ENCODE data around the gene PLEKHF1. TPM values are rescaled to one million over a fixed set of nuclear protein-coding genes. Genes with fewer than 3 reads are reported as not detected.
A peak's percentile ranks its signal among the peaks of the same experiment; 100 is the strongest.

The PLEKHF1 gene
- total and polyA plus RNA-seq, 2 of the 13 experiments (the other 11 are each of a cell fraction or from before 2014, with no cell fraction given), result 2.9 to 3.8 TPM

- peak within 1 kb of the TSS; percentile 90 for H3K9ac ChIP-seq (ENCODE audit: insufficient read depth, low read depth, low read length)
- intact Hi-C loops (cut with micrococcal nuclease; ENCODE audit: unreplicated experiment), result no loop called here
- ChIA-PET POLR2A (interaction anchor here (0.8 to 5.2 kb wide), 6 partner anchors 21 to 130 kb away, joined by 3 to 44 read pairs (median 6); partner anchors contain the start of genes PLEKHF1 and POP4), CTCF (ENCODE audit: low intra/inter-chr PET ratio, low total read pairs) (interaction anchor here (2.8 kb wide), 1 partner anchor 21 kb away, joined by 66 read pairs; no protein-coding TSS in a partner anchor)
- WGBS (ENCODE audit: low lambda C conversion rate), result 3% methylated on average over 6 of the region's 72 CpGs
- ATAC-seq, result peak; percentile 81
- no peaks in the 10 kb centered on the region for H3K36me3 ChIP-seq (replicated peaks in 1 of 2; ENCODE audit: control insufficient read depth in 1 of 2, insufficient read depth in 2 of 2, low read length in 2 of 2)
- H3K9me3 ChIP-seq (ENCODE audit: low read length), result no peaks in the 10 kb centered on the region
- in situ Hi-C loops (cut with HindIII; ENCODE audit: extremely low pct_ligation_motif_present, low pct_unique_long_range_greater_than_20kb), result no loop called here
- no peak for FAIRE-seq
- peak within 1 kb of the TSS; percentile 87 for H3K27ac ChIP-seq (ENCODE audit: extremely low read length, insufficient read depth, low read length)
- H2AFZ ChIP-seq (ENCODE audit: low read length), result no peak within 1 kb of the TSS
- H3K4me3 ChIP-seq (replicated peaks in 1 of 3; ENCODE audit: insufficient read depth in 1 of 3, low read depth in 2 of 3, low read length in 3 of 3), result peak within 1 kb of the TSS; percentile 77 to 96 (median 85)
- H4K20me1 ChIP-seq (ENCODE audit: insufficient read depth, low read length), result no peaks in the 10 kb centered on the region
- peak within 1 kb of the TSS; percentile 89 for H3K4me2 ChIP-seq (ENCODE audit: low read depth, low read length)
- H3K79me2 ChIP-seq (ENCODE audit: insufficient read depth, low read length), result peaks cover 9% of the 10 kb centered on the region
- no TSS peak for BruUV-seq (replicated peaks)
- H3K4me1 ChIP-seq (ENCODE audit: insufficient read depth, low read length), result peaks cover 54% of the 10 kb centered on the region
- no peaks in the 10 kb centered on the region for H3K27me3 ChIP-seq (ENCODE audit: control insufficient read depth in 1 of 2, insufficient read depth in 2 of 2, low read length in 2 of 2)
- peak; percentile 18 for DNase-seq (ENCODE audit: low spot score)
- no peak for TF ChIP-seq GTF2F1 (IDR thresholded peaks at IDR 0.05; ENCODE audit: low read length)
- TF ChIP-seq, protein P1, sequence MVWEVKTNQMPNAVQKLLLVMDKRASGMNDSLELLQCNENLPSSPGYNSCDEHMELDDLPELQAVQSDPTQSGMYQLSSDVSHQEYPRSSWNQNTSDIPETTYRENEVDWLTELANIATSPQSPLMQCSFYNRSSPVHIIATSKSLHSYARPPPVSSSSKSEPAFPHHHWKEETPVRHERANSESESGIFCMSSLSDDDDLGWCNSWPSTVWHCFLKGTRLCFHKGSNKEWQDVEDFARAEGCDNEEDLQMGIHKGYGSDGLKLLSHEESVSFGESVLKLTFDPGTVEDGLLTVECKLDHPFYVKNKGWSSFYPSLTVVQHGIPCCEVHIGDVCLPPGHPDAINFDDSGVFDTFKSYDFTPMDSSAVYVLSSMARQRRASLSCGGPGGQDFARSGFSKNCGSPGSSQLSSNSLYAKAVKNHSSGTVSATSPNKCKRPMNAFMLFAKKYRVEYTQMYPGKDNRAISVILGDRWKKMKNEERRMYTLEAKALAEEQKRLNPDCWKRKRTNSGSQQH (CRISPR knock-in tag; IDR thresholded peaks at IDR 0.05; ENCODE audit: low read depth), result 0 out of 2 replicates have a peak, but pooled peaks have one; percentile 28
- no peak for TF ChIP-seq HCFC1 (IDR thresholded peaks at IDR 0.05; ENCODE audit: low read depth, low read length)
- no peak for TF ChIP-seq ZC3H4 (CRISPR knock-in tag; IDR thresholded peaks at IDR 0.05; ENCODE audit: borderline replicate concordance)
- no peak for TF ChIP-seq FOXP1 (IDR thresholded peaks at IDR 0.05)
- TF ChIP-seq FOXP1 (CRISPR knock-in tag; IDR thresholded peaks at IDR 0.05), result no peak
- peak; percentile 36 for TF ChIP-seq RBM39 (IDR thresholded peaks at IDR 0.05; ENCODE audit: low read depth, low read length, poor library complexity, severe bottlenecking)
- no peak for TF ChIP-seq REL (CRISPR knock-in tag; conservative IDR thresholded peaks at IDR 0.05)
- 0 out of 2 replicates have a peak, but pooled peaks have one; percentile 16 for TF ChIP-seq ZFP36L2 (CRISPR knock-in tag; IDR thresholded peaks at IDR 0.05)
- TF ChIP-seq JUND (CRISPR knock-in tag; IDR thresholded peaks at IDR 0.05), result no peak
- TF ChIP-seq PAX8 (CRISPR knock-in tag; IDR thresholded peaks at IDR 0.05; ENCODE audit: borderline replicate concordance), result no peak; the same call in 1 of the 2 replicates
- no peak for TF ChIP-seq ZNF841 (CRISPR knock-in tag; IDR thresholded peaks at IDR 0.05; ENCODE audit: borderline replicate concordance)
- TF ChIP-seq ISX (CRISPR knock-in tag; conservative IDR thresholded peaks at IDR 0.05), result no peak
- TF ChIP-seq, protein P2, sequence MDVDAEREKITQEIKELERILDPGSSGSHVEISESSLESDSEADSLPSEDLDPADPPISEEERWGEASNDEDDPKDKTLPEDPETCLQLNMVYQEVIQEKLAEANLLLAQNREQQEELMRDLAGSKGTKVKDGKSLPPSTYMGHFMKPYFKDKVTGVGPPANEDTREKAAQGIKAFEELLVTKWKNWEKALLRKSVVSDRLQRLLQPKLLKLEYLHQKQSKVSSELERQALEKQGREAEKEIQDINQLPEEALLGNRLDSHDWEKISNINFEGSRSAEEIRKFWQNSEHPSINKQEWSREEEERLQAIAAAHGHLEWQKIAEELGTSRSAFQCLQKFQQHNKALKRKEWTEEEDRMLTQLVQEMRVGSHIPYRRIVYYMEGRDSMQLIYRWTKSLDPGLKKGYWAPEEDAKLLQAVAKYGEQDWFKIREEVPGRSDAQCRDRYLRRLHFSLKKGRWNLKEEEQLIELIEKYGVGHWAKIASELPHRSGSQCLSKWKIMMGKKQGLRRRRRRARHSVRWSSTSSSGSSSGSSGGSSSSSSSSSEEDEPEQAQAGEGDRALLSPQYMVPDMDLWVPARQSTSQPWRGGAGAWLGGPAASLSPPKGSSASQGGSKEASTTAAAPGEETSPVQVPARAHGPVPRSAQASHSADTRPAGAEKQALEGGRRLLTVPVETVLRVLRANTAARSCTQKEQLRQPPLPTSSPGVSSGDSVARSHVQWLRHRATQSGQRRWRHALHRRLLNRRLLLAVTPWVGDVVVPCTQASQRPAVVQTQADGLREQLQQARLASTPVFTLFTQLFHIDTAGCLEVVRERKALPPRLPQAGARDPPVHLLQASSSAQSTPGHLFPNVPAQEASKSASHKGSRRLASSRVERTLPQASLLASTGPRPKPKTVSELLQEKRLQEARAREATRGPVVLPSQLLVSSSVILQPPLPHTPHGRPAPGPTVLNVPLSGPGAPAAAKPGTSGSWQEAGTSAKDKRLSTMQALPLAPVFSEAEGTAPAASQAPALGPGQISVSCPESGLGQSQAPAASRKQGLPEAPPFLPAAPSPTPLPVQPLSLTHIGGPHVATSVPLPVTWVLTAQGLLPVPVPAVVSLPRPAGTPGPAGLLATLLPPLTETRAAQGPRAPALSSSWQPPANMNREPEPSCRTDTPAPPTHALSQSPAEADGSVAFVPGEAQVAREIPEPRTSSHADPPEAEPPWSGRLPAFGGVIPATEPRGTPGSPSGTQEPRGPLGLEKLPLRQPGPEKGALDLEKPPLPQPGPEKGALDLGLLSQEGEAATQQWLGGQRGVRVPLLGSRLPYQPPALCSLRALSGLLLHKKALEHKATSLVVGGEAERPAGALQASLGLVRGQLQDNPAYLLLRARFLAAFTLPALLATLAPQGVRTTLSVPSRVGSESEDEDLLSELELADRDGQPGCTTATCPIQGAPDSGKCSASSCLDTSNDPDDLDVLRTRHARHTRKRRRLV (CRISPR knock-in tag; IDR thresholded peaks at IDR 0.05), result no peak
Measured at GRCh38 chr19:29714953-29715700, 49.9 kb downstream of the PLEKHF1 start, which contains the start of gene C19orf12. Gene C19orf12 (minus strand): TSS chr19:29715261. CDS start chr19:29708413, 6,848 bp downstream.
